Measurements from ENCODE around the gene FAM200C.

The FAM200C gene

GRCh38 chr5:160419458-160420330 lies 19.8 kb upstream of the FAM200C start:
- no peak for DNase-seq

GRCh38 chr5:160418561-160419457 lies 19.0 kb upstream of the FAM200C start, which contains the start of gene SLU7:
Gene SLU7, minus strand, starts transcription at chr5:160419081. Its CDS starts 3,787 bp downstream, at chr5:160415294.
- DNase-seq, result peak; percentile 84

- peak; percentile 16 for DNase-seq
These were observed 1.0 kb downstream of the FAM200C start for GRCh38 chr5:160398806-160399205.

- DNase-seq, result no peak
These were observed 2.4 kb downstream of the FAM200C start for GRCh38 chr5:160397492-160397891.

- no peak for DNase-seq
These were observed 4.7 kb downstream of the FAM200C start for GRCh38 chr5:160395111-160395510.

GRCh38 chr5:160390787-160391696 lies 8.8 kb downstream of the FAM200C start:
- DNase-seq, result no peak

- no peak for DNase-seq
These were observed 12.4 kb downstream of the FAM200C start for GRCh38 chr5:160387445-160387844.

GRCh38 chr5:160385496-160385895 lies 14.4 kb downstream of the FAM200C start:
- DNase-seq, result no peak

- DNase-seq, result no peak
These were observed 15.2 kb downstream of the FAM200C start for GRCh38 chr5:160384681-160385080.

GRCh38 chr5:160382346-160382745 lies 17.5 kb downstream of the FAM200C start:
- no peak for DNase-seq

GRCh38 chr5:160380041-160380440 lies 19.8 kb downstream of the FAM200C start:
- no peak for DNase-seq

- DNase-seq, result no peak
These were observed 20.3 kb downstream of the FAM200C start for GRCh38 chr5:160379511-160379910.

- DNase-seq, result no peak
These were observed 21.5 kb downstream of the FAM200C start for GRCh38 chr5:160378330-160378729.

GRCh38 chr5:160377651-160378050 lies 22.2 kb downstream of the FAM200C start:
- no peak for DNase-seq

- no peak for DNase-seq
These were observed 23.4 kb downstream of the FAM200C start for GRCh38 chr5:160376416-160376815.

GRCh38 chr5:160375701-160376100 lies 24.2 kb downstream of the FAM200C start:
- DNase-seq, result no peak

- no peak for DNase-seq
These were observed 24.7 kb downstream of the FAM200C start for GRCh38 chr5:160375166-160375565.

- DNase-seq, result no peak
These were observed 28.6 kb downstream of the FAM200C start for GRCh38 chr5:160371294-160371693.

- no peak for DNase-seq
These were observed 29.2 kb downstream of the FAM200C start for GRCh38 chr5:160370713-160371034.

- DNase-seq, result no peak
These were observed 29.7 kb downstream of the FAM200C start, which contains the start of gene C1QTNF2 for GRCh38 chr5:160369990-160370712. Gene C1QTNF2, minus strand, starts transcription at chr5:160370626. Its CDS starts 15,615 bp downstream, at chr5:160355011.

- DNase-seq, result no peak
These were observed 32.0 kb downstream of the FAM200C start for GRCh38 chr5:160367885-160368284.

- DNase-seq, result no peak
These were observed 32.6 kb downstream of the FAM200C start for GRCh38 chr5:160367261-160367660.

Measured in NCI-H1092 treated with DMSO at 0.1 percent for 48 hours (cell line).